Stimulated activated CD4-positive, alpha-beta T cell treated with anti-CD3 and anti-CD28 coated beads, Interleukin-2, amount 100 ng/mL, for 24 hours (primary cell): ENCODE results near the gene METTL21C.

Experiments used
- DNase-seq, 2 donors: peaks; one replicate each; pipeline ENCODE4 v3.0.0-alpha.2; 2020

The METTL21C gene

DNA sequence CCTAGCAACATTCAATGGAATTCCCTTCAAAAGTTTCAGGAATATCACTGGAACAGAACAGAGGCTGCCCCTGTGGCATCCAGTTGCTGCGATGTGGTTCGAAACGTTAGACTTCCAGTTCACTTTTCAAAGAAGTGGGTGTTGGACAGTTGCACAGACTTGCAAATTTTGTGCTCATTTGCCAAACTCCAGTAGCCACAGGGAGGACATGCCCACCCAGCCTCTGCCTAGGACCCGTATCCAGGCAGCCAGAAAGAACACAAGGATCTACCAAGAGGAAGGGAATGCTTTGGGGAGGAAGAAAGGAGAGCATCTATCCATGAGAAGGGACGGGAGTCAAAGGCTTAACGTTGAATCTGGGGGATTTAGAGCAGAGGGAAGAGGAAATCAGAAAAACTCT lies at the start of gene METTL21C:
TSS of gene METTL21C (minus strand) at position 108 of the 400 bp plus-strand sequence. CDS start 546 bp downstream, outside the sequence.
- no peak for DNase-seq

DNA sequence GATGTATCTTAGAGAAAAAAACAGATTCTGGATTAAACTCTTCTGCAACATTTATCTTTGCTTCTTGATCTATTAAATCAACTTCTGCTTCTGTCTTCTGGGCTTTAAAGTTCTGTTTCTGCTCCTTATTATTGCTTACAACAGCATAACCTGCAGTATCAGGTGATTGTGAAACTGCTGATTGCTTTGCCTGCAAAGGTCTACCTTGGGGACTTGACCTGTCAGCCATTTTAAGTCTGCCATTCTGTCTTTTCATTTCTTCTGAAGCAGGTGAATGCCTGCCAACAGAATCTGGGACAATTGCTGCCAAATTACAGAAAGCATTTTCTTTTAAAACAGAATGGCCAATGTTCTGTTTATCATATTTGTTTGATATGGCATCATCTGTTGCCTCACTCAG lies 47.7 kb upstream of the METTL21C start:
- DNase-seq, result no peak

- DNase-seq, result no peak
These were observed 47.3 kb upstream of the METTL21C start for GRCh38 chr13:102742101-102742500.

GRCh38 chr13:102729560-102730270 lies 34.9 kb upstream of the METTL21C start:
- DNase-seq, result no peak

DNA sequence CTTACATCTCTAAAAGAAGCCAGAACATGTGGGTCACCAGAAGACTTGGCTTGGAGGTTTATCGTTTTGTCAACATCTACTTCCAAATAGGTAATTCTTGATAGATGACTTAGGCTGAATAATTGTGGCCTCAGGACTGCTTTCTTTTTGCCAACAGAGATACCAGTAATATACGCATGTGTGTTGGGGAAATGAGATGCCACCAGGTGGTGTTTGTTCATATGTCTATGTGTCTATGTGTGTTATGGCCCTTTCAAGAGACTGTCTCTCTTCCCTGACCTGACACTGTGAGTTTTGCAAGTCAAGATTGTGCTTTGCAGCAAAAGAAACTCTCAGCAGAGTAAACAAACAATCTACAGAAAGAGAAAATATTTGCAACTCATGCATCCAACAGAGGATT lies 31.6 kb upstream of the METTL21C start:
- no peak for DNase-seq

- no peak for DNase-seq
These were observed 30.1 kb upstream of the METTL21C start for GRCh38 chr13:102724923-102725322.

DNA sequence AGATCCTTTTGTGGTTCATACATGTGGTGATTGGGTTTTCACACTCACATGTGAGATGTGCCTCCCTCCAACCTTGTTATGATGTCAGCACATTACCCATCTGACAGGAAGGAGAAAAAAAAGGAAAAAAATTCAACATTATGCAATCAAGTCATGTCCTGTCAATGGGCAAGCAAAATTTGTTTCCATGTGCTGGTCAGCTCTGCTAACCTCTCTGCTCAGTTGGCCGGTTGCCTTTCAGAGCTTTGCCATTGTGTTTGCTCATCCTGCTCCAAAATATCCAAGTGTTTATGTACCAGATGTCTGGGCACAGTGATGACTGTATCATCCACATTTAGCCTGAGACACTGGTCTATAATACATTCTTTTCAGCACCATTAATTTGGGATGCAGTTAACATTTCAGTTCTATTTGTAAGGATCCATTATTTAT lies 27.0 kb upstream of the METTL21C start:
- DNase-seq, result no peak

DNA sequence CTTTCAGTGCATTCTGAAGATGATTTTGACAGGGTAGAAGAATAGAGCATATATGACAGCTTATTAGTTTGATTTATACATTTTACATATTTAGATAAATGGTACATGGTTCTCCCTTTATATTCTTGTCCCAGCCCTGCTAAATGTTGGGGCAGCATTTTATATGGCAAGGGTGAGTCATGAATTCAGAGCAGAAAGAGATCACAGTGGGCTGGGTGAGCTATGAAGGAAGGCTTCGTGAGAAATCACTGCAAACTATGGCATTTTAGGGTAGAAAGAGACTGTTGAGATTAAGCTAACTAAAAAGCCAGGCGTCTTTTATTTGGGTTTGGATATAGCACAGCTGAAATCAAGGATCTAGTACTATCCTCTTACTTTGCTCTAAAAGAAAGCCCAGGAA lies 23.9 kb upstream of the METTL21C start:
- DNase-seq, result no peak

- DNase-seq, result no peak
These were observed 20.6 kb upstream of the METTL21C start for GRCh38 chr13:102715447-102715846.

- no peak for DNase-seq
These were observed 15.4 kb upstream of the METTL21C start for GRCh38 chr13:102710261-102710679.

- no peak for DNase-seq
These were observed 14.7 kb upstream of the METTL21C start for GRCh38 chr13:102709536-102709935.

DNA sequence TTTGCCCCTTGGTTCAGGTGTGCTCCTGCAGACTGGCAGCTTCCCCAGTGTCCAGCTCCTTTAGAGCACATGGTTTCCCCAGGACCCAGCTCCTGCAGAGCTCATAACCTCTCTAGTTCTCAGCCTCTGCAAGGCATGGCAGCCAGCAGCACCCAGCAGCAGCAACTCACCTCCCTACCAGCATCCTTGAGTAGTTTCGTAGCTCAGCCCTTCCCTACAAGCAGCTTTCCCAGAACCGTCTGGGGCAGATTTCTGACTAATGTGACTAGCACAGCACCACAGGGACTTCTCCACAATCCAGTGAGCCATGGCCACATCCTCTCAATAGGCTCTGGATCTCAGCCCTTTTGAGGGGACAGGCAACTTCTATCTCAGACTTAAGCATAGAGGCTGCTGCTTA lies 14.1 kb upstream of the METTL21C start:
- no peak for DNase-seq

GRCh38 chr13:102708211-102708610 lies 13.4 kb upstream of the METTL21C start:
- DNase-seq, result no peak

GRCh38 chr13:102707467-102707866 lies 12.6 kb upstream of the METTL21C start:
- DNase-seq, result no peak

DNA sequence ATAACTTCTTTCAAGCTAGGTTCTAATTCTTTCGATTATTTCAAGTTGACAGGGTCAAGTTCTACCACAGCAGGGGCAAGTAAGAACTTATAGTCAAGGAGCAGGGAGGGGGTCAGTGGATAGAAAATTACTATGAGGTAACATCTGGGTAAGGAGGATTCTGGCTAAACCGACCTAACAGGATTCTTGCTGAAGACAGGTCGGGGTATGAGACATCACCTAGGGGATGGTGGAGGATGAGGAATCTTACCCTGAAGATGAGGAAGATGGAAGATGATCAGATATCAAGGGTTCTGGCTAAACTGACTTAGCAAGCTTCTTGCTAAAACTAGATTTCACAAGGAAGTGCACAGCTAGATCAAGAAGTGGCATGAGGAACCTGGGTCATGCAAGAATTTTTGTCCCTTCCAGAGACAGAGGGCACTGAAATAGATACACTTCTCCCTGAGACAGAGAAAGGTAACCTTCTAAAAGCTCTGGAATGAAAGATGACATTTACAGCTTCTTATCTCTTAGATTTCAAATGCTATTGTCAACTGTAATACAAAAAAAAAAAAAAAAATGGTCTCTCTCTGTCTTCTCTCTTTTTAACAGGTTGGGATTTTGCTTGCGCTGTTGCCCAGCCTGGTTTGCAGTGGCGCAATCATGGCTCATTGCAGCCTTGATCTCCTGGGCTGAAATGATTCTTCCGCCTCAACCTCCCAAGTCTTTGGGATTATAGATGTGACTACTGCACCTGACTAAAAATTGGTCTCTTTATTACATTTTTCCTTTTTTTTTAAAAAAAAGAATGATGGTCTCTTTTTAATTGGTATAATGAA lies 9.6 kb upstream of the METTL21C start:
- DNase-seq, result no peak

GRCh38 chr13:102703726-102704035 lies 8.8 kb upstream of the METTL21C start:
- DNase-seq, result no peak

DNA sequence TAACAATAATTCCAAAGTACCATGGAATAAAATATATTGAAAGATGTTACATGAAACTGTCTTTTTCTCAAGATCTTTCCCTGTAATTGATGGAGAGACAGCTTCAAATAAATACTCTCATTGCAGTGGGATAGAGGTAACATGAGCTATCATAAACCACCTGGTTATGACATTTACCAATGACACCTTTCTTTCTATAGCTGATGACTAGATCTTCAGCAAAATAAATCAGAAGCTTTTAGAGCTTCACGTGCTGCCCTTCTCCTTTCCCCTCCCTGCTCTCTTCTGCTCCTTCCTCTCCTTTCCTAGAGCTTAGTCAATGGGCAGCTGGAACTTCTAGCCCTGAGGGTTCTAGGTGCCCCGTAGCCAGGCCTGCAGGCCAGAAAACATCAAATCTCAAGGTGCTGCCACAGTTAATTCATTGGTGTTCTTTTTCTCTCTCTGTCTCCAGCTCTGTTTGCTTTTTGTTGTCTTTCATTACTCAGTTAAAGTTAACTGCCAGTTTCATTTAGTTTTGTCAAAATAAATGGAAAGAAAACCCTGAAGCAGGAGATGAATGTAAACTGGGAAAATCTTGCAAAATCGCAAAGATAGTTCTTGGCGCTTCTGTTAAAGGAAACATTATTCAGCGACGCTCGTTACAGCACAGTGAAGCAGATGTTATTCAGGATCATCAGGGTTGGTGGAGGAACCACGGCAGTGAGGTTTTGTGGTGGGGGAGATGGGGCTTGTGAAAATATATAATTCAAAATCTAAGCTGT lies 8.3 kb upstream of the METTL21C start:
- DNase-seq, result no peak

GRCh38 chr13:102701331-102701730 lies 6.5 kb upstream of the METTL21C start:
- no peak for DNase-seq

GRCh38 chr13:102700088-102701031 lies 5.5 kb upstream of the METTL21C start:
- DNase-seq, result no peak

DNA sequence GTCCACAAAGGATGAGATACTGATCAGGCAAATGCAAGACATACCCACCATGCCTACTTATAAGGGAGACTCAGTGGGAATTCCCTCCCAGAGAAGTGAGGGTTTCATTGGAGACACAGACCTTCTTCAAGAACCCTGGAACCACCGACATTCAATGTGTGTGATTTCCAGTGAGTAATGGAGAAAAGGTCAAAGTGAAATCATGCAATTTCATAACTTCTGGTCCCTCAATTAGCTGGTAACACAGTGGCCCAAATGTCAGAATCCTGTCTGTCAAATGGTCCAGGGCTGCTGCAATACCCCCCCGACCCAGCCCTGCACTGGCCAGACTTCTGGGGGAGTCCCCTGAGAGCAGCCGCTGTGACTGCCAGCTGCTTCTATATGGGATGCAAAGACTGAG lies 4.7 kb upstream of the METTL21C start:
- no peak for DNase-seq

- no peak for DNase-seq
These were observed 3.8 kb upstream of the METTL21C start for GRCh38 chr13:102698649-102698980.

DNA sequence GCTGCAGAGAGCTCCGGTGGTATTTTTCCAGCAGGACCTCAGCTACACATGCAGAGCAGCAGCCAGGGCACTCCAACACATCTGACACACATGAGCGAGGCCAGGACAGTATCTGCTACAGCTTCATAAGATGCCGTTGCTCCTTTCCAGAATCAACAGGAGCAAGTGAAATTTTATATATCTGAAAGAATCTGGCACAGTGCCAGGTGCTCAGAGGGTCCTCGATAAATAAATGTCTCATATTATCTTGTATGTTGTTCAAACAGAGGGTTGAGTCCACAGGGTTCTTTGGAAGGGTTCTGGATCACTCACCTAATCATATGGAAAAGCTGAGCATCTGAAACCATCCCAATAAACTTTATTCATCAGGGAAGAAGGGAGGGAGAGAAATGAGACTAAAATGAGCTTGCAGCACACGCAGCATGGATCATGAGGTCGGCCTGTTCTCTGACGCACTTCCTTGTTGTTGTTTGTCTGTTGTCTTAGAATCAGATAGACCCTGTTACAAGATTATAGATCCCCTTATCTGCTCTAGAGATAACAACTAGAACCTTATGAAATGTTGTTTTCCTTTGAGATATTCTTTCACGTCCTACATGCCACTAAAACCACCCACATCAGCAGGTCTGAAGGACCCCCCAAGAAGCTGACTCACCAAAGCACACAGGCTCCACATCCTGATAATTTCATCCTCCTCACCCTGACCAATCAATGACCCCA lies 3.2 kb upstream of the METTL21C start:
- DNase-seq, result no peak
